GM12864 (cell line): ENCODE data around the gene KLLN.
A peak's percentile ranks its signal among the peaks of the same experiment; 100 is the strongest.
"Not testable (repeated sequence)": the region's sequence is repeated elsewhere in the genome, so short reads cannot be mapped to it uniquely, and the experiment has no call there.

Source experiments
- DNase-seq: peaks from one replicate; pipeline ENCODE4 v3.0.0-alpha.2; 2011; ENCODE audit warnings: low read depth
- H3K4me3 ChIP-seq: 2 replicates; pipeline ENCODE4 v1.5.1; 2011; ENCODE audit warnings: mild to moderate bottlenecking, low read depth, low read length, control low read depth
- CTCF ChIP-seq: IDR thresholded peaks from 2 replicates; pipeline ENCODE4 v1.5.1; 2011; ENCODE audit warnings: low read depth, mild to moderate bottlenecking, moderate library complexity, low read length, control low read depth, inconsistent platforms; ENCODE audit errors: missing control alignments

The KLLN gene

GRCh38 chr10:87872828-87873227 is 9.5 kb upstream of the KLLN start:
- no peak overlapping the region for H3K4me3 ChIP-seq
- DNase-seq = no peak
- no peak for TF ChIP-seq CTCF

GRCh38 chr10:87869773-87870551 is 6.6 kb upstream of the KLLN start:
- no peak for TF ChIP-seq CTCF
- no peak for DNase-seq
- no peak overlapping the region for H3K4me3 ChIP-seq

GRCh38 chr10:87869139-87869538 is 5.8 kb upstream of the KLLN start:
- peak overlapping the region; percentile 25; the same call in 1 of the 2 replicates for H3K4me3 ChIP-seq
- DNase-seq = not testable (repeated sequence)

GRCh38 chr10:87868277-87868676 is 4.9 kb upstream of the KLLN start:
- DNase-seq = no peak
- no peak for TF ChIP-seq CTCF
- peak overlapping the region; percentile 98; the same call in 1 of the 2 replicates for H3K4me3 ChIP-seq

GRCh38 chr10:87867453-87867852 is 4.1 kb upstream of the KLLN start:
- DNase-seq = no peak
- no peak for TF ChIP-seq CTCF
- H3K4me3 ChIP-seq = peak overlapping the region; percentile 98

GRCh38 chr10:87866412-87866974 is 3.2 kb upstream of the KLLN start:
- H3K4me3 ChIP-seq = peak overlapping the region; percentile 98
- DNase-seq = no peak
- no peak for TF ChIP-seq CTCF

GRCh38 chr10:87865241-87865881 is 2.0 kb upstream of the KLLN start:
- peak overlapping the region; percentile 98 for H3K4me3 ChIP-seq
- DNase-seq = no peak
- TF ChIP-seq CTCF = no peak
